ENCODE data around the gene ZSWIM7.

Gene ZSWIM7

GRCh38 chr17:15999141-15999973, at the start of gene ZSWIM7, which contains the start of gene TTC19:
Gene ZSWIM7 (minus strand): TSS chr17:15999704. CDS start chr17:15999594, 110 bp downstream.
Gene TTC19 (plus strand): TSS chr17:15999824. CDS start chr17:15999849, 25 bp downstream.
- peak; percentile 83 for DNase-seq

- no peak for DNase-seq
Observed at GRCh38 chr17:16048811-16049449, 49.4 kb upstream of the ZSWIM7 start.

- no peak for DNase-seq
Observed at GRCh38 chr17:16046966-16047365, 47.5 kb upstream of the ZSWIM7 start.

- DNase-seq, result no peak
Observed at GRCh38 chr17:16044487-16044886, 45.0 kb upstream of the ZSWIM7 start.

GRCh38 chr17:16040710-16041251, 41.3 kb upstream of the ZSWIM7 start:
- DNase-seq, result no peak

GRCh38 chr17:16037636-16038035, 38.1 kb upstream of the ZSWIM7 start:
- no peak for DNase-seq

- no peak for DNase-seq
Observed at GRCh38 chr17:16036261-16036660, 36.8 kb upstream of the ZSWIM7 start.

GRCh38 chr17:16033729-16034349, 34.3 kb upstream of the ZSWIM7 start:
- no peak for DNase-seq

- no peak for DNase-seq
Observed at GRCh38 chr17:16027708-16028584, 28.4 kb upstream of the ZSWIM7 start.

- DNase-seq, result no peak
Observed at GRCh38 chr17:16026895-16027294, 27.4 kb upstream of the ZSWIM7 start.

- DNase-seq, result no peak
Observed at GRCh38 chr17:16025202-16025601, 25.7 kb upstream of the ZSWIM7 start.

- no peak for DNase-seq
Observed at GRCh38 chr17:16023881-16024280, 24.4 kb upstream of the ZSWIM7 start.

GRCh38 chr17:16019347-16019746, 19.8 kb upstream of the ZSWIM7 start:
- no peak for DNase-seq

- DNase-seq, result no peak
Observed at GRCh38 chr17:16013943-16014407, 14.5 kb upstream of the ZSWIM7 start.

- DNase-seq, result no peak
Observed at GRCh38 chr17:16007439-16007838, 7.9 kb upstream of the ZSWIM7 start.

- no peak for DNase-seq
Observed at GRCh38 chr17:16005636-16006035, 6.1 kb upstream of the ZSWIM7 start.

GRCh38 chr17:16003841-16004240, 4.3 kb upstream of the ZSWIM7 start:
- DNase-seq, result no peak

GRCh38 chr17:16002708-16003260, 3.3 kb upstream of the ZSWIM7 start:
- no peak for DNase-seq

GRCh38 chr17:16001226-16001897, 1.9 kb upstream of the ZSWIM7 start:
- DNase-seq, result no peak

- peak; percentile 46 for DNase-seq
Observed at GRCh38 chr17:15999974-16000827, 697 bp upstream of the ZSWIM7 start.

All from NCI-H774 (cell line).